GM18502 (cell line): ENCODE measurements around the gene RETN.

Experiments used
- ATAC-seq: cut with Tn5 transposase; IDR thresholded peaks from one replicate; pipeline ENCODE4 v1.9.1; 2021; ENCODE audit warnings: mild to moderate bottlenecking; ENCODE audit not compliant: unreplicated experiment, poor library complexity

Gene RETN

GRCh38 chr19:7655581-7655980 lies 13.3 kb upstream of the RETN start:
- no peak for ATAC-seq

DNA sequence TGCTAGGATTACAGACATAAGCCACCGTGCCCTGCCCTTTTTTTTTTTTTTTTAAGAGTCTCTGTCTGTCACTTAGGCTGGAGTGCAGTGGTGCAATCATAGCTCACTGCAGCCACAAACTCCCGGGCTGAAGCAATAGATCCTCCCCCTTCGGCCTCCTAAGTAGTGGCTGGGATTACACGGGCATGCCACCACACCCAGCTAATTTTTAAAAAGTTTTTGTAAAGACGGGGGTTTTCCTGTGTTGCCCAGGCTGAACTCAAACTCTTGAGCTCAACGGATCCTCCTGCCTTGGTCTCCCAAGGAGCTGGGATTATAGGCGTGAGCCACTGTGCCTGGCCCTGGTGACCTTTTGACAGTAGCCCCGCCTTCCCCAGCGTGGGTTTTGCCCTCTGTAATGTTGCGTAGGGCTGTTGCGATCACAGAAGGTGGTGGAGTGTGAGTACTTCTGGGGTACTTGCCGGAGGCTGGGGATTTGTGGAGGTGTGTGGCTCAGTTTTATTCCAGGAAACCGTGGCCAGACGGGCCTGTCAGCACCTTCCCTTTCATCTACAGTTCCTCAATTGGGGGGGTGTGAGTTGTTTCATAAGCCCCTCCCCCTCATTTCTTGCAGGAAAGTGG lies 11.6 kb upstream of the RETN start:
- no peak for ATAC-seq

DNA sequence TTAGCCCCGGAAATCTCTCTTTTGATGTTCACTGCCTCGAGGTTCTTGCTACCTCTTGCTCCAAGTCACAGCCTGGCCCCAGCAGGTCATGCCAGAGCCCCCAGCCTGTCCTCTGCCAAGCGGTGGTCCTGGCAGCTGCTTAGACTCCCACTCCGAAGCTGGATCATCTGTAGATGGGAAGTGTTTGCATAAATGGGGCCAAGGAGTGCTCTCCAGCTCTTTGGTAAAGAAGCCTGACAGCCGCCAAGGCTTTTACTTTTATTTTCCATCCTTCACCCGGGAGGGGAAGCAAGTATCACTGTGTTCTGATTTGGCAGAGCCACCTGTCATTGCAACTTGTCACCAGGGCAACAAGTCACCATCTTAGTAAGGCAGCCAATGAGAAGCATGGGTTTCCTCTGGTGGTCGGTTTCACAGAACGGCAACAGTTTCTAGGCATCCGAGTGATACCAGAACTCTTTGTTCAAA lies 10.6 kb upstream of the RETN start:
- ATAC-seq = peak; percentile 73

- ATAC-seq = no peak
These were observed 6.9 kb upstream of the RETN start for GRCh38 chr19:7661744-7662538.

- no peak for ATAC-seq
These were observed 6.2 kb upstream of the RETN start for GRCh38 chr19:7662657-7663056.

- no peak for ATAC-seq
These were observed 5.1 kb upstream of the RETN start for GRCh38 chr19:7663706-7664105.

GRCh38 chr19:7665076-7665475 lies 3.8 kb upstream of the RETN start:
- no peak for ATAC-seq

DNA sequence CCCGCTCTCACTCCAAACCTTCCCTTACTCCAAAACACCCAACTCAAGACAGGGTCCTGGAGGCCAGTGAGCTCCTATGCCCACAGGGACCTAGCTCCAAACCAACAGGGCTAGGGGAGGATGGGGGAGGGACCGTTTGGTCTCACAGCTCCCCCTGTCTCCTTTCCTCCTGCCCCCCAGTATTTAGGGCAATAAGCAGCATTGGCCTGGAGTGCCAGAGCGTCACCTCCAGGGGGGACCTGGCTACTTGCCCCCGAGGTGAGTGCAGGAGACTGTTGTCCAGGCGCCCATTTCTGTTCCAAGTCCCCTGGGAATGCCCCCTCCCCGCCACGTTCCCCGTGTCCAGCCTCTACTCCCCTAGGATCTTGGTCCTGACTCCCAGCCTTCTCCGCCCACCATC lies 792 bp downstream of the RETN start:
- no peak for ATAC-seq

DNA sequence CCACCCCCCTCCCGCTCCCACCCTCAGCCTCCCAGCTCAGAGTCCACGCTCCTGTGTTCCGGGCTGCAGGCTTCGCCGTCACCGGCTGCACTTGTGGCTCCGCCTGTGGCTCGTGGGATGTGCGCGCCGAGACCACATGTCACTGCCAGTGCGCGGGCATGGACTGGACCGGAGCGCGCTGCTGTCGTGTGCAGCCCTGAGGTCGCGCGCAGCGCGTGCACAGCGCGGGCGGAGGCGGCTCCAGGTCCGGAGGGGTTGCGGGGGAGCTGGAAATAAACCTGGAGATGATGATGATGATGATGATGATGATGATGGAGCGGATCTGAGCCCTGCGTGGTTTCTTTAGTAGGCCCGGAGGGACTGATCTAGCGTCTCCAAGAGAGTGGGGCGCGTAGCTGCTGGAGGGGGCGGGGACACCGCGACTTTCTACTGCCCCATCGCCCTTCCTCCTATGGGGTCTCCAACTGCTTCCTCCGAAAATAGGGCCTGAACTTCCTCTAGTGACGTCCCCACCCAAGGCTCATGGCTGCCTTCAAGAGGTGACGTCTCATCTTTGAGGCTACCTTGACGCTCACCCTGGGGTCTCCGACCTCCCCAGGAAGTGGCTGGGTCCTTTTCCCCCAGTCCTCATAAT lies 1.4 kb downstream of the RETN start:
- no peak for ATAC-seq

DNA sequence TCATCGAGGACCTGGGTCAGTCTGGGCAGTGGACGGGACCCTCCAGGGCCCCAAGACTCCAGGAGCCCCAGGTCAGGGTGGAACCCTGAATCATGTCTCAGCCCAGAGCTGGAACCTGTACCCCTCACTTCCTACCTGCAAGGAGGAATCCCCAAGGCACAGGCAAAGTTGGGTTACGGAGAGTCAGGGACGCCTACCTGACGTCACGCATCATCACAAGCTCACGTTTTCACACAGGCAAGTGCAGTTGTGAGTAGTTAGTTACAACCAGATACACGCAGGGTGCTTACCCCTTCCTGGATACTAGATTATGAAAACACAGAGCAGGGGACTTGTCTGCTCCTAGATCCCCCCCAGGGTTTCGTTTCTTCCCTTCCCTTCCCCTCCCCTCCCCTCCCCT lies 1.9 kb downstream of the RETN start:
- no peak for ATAC-seq

- ATAC-seq = no peak
These were observed 3.7 kb downstream of the RETN start for GRCh38 chr19:7672522-7672921.

- ATAC-seq = no peak
These were observed 5.5 kb downstream of the RETN start for GRCh38 chr19:7674010-7675005.

DNA sequence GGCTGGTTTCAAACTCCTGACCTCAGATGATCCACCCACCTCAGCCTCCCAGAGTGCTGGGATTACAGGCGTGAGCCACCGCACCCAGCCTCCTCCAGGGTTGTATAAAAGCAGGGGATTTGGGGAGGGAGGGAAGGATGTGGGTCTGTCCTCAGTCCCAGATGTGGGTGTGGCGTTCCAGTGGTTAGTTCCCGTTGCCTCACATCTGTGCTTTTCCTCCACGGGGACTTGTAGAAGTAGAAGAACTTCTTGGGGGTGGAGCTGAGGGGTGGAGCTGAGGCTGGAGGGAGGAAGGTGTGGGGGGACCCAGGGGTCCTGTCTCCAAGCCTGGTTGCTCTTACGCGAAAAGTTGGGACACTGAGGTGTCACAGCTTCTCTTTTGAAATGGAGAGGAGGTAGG lies 7.5 kb downstream of the RETN start:
- ATAC-seq = no peak

DNA sequence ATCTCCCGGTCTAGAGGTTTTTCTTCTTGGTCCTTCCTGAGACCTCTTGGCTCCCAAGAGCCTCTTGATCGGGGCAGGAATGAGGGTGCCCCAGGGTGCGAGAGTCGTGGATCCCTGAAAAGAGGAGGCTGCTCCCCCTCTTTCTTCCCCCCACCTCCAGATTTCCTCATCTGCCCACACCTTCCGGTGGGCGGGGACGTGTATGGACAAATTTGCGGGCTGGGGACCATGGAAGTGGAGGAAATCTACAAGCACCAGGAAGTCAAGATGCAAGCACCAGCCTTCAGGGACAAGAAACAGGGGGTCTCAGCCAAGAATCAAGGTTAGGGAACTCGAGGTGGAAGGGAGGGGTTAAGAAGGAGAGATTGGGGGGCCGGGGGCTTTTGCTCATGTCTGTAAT lies 8.0 kb downstream of the RETN start, which contains the start of gene MCEMP1:
Gene MCEMP1, plus strand, starts transcription at position 237 of the 400 bp plus-strand sequence. Its CDS starts 31 bp downstream, at position 268.
- no peak for ATAC-seq

DNA sequence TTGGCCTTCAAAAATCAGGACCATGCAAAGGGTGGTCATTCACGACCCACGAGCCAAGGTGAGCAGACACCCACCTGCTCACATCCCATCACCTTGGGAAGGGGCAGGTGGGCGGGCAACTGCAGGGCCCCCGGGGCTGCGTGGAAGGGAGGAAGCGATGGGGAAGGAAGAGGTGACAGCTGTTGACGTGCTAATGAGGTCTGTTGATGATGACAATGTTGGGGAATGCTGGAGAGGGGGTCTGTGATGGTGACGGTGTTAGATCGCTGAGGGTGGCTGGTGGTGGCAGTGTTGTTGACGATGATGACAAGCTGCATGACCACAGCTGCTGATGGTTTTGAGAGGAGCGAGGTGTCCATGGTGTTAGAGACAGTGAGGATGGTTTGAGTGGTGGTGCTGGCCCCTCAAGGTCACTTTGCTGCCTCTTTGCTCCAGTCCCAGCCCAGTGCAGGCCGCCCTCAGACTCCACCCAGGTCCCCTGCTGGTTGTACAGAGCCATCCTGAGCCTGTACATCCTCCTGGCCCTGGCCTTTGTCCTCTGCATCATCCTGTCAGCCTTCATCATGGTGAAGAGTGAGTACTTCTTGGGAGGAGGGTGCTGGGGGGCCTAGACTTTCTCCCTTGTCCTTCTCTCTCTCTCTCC lies 8.9 kb downstream of the RETN start:
- ATAC-seq = no peak

DNA sequence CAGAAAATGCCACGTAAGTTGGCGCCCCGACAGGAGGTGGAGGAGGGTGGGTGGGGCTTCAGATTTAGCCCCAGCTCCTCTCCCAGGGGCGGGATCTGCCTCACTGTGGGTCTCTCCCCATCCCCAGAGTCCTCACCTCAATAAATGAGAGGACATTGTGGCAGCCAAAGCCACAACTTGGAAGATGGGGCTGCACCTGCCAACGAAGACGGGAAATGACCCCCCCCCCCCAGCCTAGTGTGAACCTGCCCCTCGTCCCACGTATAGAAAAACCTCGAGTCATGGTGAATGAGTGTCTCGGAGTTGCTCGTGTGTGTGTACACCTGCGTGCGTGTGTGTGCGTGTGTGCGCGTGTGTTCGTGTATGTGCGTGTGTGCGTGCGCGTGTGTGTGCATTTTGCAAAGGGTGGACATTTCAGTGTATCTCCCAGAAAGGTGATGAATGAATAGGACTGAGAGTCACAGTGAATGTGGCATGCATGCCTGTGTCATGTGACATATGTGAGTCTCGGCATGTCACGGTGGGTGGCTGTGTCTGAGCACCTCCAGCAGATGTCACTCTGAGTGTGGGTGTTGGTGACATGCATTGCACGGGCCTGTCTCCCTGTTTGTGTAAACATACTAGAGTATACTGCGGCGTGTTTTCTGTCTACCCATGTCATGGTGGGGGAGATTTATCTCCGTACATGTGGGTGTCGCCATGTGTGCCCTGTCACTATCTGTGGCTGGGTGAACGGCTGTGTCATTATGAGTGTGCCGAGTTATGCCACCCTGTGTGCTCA lies 10.3 kb downstream of the RETN start:
- no peak for ATAC-seq

DNA sequence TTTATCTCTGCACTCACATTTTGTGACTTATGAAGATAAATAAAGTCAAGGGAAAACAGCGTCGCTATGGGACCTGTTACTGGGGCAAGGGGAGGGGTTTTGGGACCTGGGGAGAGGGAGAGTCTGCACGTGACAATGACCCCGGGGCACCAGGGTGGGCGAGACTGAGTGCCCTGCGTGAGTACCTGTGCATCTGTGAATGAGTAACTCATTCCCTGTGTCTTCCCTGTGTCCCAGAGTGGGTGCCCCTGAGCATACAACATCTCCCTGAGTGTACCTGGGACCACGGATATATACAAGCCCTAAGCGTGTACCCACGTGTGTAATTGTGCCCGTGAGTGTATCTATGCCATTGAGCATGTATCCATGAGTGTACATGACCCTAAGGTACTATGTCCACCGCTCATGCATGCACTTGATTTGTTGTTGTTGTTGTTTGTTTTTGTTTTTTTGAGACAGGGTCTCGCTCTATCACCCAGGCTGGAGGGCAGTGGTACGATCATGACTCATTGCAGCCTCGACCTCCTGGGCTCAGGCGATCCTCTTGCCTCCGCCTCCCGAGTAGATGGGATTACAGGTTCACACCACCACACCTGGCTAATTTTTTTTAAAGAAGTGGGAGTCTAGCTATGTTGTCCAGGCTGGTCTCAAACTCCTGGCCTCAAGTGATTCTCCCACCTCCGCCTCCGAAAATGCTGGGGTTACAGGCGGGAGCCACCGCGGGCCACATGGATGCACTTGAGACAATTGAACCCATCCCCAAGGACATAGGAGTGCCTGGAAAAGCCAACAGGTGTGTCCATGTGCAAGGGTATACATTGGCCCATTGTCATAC lies 11.1 kb downstream of the RETN start:
- no peak for ATAC-seq
